ENCODE measurements around the gene SH2D1A.

- TF ChIP-seq POLR2AphosphoS5 (IDR thresholded peaks at IDR 0.05) (no peak), POLR2A (IDR thresholded peaks at IDR 0.05; ENCODE audit: low read depth) (no peak), EP300 (IDR thresholded peaks at IDR 0.05) (no peak)
- TF ChIP-seq, protein P1, sequence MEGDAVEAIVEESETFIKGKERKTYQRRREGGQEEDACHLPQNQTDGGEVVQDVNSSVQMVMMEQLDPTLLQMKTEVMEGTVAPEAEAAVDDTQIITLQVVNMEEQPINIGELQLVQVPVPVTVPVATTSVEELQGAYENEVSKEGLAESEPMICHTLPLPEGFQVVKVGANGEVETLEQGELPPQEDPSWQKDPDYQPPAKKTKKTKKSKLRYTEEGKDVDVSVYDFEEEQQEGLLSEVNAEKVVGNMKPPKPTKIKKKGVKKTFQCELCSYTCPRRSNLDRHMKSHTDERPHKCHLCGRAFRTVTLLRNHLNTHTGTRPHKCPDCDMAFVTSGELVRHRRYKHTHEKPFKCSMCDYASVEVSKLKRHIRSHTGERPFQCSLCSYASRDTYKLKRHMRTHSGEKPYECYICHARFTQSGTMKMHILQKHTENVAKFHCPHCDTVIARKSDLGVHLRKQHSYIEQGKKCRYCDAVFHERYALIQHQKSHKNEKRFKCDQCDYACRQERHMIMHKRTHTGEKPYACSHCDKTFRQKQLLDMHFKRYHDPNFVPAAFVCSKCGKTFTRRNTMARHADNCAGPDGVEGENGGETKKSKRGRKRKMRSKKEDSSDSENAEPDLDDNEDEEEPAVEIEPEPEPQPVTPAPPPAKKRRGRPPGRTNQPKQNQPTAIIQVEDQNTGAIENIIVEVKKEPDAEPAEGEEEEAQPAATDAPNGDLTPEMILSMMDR (IDR thresholded peaks at IDR 0.05) = no peak
Observed at GRCh38 chrX:124414281-124414680, 67.9 kb downstream of the SH2D1A start.

Data from esophagus muscularis mucosa (tissue), 4 donors.